ENCODE measurements around the gene PI16.

- no peak for TF ChIP-seq CTCF (conservative IDR thresholded peaks at IDR 0.05)
- no peak for TF ChIP-seq EZH2 (IDR thresholded peaks at IDR 0.05; ENCODE audit: low read depth)
Measured at GRCh38 chr6:36976931-36977330, 22.4 kb downstream of the PI16 start.
